Tibial nerve (tissue), 3 donors: ENCODE data around the gene ADPGK.
"Not testable (repeated sequence)": the region's sequence is repeated elsewhere in the genome, so short reads cannot be mapped to it uniquely, and the experiment has no call there.

Source experiments
- POLR2A ChIP-seq, 2 donors: fragments of 450-650 bp; IDR thresholded peaks; one replicate each; pipeline ENCODE4 v1.6.1; 2017; ENCODE audit warnings: antibody characterized with exemption in 2 of 2, mild to moderate bottlenecking in 2 of 2, moderate library complexity in 2 of 2
- TF ChIP-seq, protein P1 (sequence below), 5 experiments: fragments of 200-600 bp in 3 of 5; fragments of 450-650 bp in 2 of 5; sonication (generic) in 3 of 5; IDR thresholded peaks; one replicate each; pipeline ENCODE4 v1.5.1; 2016 to 2019; ENCODE audit warnings: antibody characterized with exemption in 5 of 5, mild to moderate bottlenecking in 3 of 5, moderate library complexity in 2 of 5

DNA sequence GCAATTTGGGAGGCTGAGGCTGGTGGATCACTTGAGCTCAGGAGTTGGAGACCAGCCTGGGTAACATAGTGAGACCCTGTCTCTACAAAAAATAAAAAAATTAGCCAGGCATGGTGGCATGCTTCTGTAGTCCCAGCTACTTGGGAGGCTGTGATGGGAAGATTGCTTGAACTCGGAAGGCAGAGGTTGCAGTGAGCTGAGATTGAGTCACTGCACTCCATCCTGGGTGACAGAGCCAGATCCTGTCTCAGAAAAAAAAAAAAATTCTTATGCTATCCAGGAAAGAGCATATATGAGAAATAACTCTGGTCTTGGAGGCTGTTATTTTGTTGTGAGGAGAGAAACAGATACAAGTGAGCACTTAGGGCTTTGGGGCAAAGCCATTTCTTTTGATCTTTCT, 55.3 kb downstream of the ADPGK start:
- not testable (repeated sequence) for TF ChIP-seq POLR2A (IDR thresholded peaks at IDR 0.05)
- TF ChIP-seq, protein P1, sequence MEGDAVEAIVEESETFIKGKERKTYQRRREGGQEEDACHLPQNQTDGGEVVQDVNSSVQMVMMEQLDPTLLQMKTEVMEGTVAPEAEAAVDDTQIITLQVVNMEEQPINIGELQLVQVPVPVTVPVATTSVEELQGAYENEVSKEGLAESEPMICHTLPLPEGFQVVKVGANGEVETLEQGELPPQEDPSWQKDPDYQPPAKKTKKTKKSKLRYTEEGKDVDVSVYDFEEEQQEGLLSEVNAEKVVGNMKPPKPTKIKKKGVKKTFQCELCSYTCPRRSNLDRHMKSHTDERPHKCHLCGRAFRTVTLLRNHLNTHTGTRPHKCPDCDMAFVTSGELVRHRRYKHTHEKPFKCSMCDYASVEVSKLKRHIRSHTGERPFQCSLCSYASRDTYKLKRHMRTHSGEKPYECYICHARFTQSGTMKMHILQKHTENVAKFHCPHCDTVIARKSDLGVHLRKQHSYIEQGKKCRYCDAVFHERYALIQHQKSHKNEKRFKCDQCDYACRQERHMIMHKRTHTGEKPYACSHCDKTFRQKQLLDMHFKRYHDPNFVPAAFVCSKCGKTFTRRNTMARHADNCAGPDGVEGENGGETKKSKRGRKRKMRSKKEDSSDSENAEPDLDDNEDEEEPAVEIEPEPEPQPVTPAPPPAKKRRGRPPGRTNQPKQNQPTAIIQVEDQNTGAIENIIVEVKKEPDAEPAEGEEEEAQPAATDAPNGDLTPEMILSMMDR (IDR thresholded peaks at IDR 0.05), result not testable (repeated sequence)
